GM23248 (cell line): ENCODE data around the gene CCDC187.
"Not testable (repeated sequence)": the region's sequence is repeated elsewhere in the genome, so short reads cannot be mapped to it uniquely, and the experiment has no call there.

Experiments used
- EZH2 ChIP-seq: fragments of 200-600 bp; sonication (generic); IDR thresholded peaks from 2 replicates; pipeline ENCODE4 v1.6.1; 2018; ENCODE audit warnings: antibody characterized with exemption, mild to moderate bottlenecking; ENCODE audit not compliant: insufficient read depth, poor library complexity, severe bottlenecking
- EZH2phosphoT487 ChIP-seq: fragments of 200-600 bp; sonication (generic); IDR thresholded peaks from 2 replicates; pipeline ENCODE4 v1.6.1; 2018; ENCODE audit warnings: antibody characterized with exemption, moderate library complexity, mild to moderate bottlenecking, low read depth; ENCODE audit not compliant: insufficient read depth

- not testable (repeated sequence) for TF ChIP-seq EZH2, EZH2phosphoT487
Measured at GRCh38 chr9:136319244-136319643, 15.3 kb upstream of the CCDC187 start.
